RPMI8226 (cell line): ENCODE measurements around the gene MLXIP.
"Not testable (repeated sequence)": the region's sequence is repeated elsewhere in the genome, so short reads cannot be mapped to it uniquely, and the experiment has no call there.

Experiments
- DNase-seq: peaks from one replicate; pipeline ENCODE4 v3.0.0-alpha.2; 2015

The MLXIP gene

DNA sequence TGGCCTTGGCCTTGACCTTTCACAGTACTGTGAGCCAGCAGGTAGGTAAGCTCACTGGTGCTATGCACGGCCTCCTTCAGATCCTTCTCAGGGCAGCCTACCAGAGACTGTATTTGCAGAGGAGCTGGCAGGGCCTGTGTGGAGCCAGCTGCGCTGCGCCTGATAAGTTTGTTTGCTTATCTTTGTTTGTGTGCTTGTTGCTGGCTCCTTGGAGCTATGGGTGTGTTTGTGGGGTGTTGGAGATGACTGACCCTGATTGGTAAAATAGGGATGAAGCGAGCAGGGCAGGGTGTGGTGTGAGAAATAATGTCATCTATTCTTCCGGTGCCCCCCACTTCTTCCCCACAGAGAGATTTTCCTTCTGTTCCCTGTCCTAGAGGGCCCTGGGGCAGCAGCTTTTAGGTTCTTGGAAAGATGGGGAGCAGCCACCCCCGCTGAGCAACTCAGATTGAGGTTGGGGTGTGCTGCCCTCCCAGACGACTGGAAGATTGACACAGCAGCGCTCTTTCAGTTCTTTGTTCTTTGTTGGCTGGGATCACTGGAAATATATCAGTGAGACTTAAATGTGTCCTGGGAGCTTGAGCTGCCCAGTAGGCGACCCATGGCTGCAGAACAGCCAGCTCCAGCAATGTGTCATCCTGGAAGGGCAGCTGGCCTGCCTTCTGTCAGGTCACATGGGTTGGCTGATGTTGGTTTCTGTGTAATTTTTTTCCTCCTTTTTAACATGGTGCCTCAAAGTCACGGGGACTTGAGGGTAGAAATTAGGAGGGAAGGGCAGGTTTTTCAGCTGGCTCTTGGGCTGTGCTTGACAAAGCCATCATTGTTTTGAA is 19.6 kb downstream of the MLXIP start:
- DNase-seq = no peak

DNA sequence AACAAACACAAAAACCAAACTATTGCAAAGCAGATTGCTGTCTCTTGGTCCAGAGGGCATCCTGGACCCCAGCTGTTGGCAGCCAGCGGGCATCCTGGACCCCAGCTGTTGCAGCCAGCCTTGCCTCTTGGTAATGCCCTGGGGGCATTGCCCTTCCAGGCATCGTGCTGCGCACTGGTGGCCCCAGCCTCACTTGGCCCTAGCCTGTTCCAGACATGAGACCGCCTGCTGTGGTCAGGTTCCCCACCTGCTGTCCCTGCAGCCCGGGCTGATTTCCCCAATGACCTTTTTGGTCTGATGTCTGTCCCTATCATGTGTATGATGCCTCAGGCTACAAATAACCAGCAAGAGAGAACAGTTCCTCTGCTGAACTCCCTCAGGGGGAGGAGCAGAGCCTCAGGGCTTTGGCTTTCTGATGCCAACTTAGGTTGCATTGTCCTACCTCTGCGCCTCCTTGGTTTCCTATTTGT is 20.8 kb downstream of the MLXIP start:
- no peak for DNase-seq

DNA sequence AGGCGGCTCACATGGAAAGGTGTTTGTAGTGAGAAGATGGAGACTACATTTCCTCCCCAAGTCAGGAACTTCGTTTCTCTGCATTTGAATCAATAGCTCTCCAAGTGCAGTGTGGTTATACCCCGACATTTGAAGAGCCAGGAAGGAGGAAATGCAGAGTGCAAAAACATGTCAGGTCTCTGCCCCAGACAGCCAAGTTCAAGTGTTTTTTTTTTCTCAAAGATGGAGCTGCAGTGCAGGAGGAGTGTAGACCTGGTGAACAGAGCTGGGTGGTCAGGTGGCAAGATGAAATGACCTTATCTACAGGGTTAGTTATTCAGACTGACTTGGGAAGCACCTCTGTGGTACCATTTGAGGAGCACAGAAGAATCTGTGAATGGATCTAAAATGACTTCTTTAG is 21.3 kb downstream of the MLXIP start:
- DNase-seq = no peak

DNA sequence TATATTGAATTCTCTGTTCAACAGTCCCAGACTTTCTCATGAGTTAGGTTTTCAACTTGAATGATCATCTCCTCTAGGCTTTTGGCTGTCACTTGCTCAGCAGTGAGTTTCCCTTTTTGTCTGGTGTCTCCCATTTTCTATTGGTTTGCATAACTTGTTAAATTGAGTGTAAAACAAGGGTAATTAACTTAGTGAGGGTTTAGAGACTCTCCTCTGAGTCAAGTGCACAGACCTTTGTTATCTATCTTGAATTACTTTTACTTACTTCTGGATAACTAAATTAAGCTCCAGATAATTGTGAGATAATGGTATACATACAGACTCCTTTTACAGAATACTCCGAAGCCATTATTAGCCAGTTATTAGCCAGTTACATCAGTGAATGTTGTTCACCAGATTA is 22.0 kb downstream of the MLXIP start:
- no peak for DNase-seq

DNA sequence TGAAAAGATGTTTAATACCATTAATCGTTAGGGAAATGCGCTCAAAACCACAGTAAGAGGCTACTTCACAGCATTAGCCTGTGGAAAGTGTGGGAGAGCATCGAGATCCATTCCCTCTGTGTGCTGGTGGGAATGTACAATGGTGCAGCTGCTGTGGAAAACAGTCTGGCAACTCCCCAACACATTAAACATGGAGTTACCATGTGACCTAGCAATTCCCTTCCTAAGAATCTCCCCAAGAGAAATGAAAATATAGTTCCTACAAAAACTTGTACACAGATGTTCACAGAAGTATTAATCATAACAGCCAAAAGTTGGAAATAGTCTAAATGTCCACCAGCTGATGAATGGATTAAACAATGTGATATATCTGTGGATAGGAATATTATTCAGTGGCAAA is 23.8 kb downstream of the MLXIP start:
- DNase-seq = no peak

DNA sequence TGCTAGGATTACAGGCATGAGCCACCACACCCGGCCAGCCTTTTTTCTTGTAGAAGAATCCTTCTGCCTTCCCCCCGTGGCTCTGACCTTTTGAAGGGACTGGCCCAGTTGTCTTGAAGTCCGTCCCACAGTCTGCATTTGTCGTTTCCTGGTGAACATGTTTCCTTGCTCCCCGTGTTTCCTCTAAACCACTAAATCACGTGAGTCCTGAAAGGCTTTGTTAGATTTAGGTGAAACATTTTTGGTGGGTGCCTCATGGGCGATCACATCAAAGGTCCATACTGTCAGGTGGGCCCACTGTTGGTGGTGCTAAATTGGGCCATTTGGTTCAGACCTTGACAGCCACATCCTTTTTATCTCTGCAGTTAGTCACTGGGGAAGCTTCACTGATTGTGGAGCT is 26.3 kb downstream of the MLXIP start:
- DNase-seq = no peak

DNA sequence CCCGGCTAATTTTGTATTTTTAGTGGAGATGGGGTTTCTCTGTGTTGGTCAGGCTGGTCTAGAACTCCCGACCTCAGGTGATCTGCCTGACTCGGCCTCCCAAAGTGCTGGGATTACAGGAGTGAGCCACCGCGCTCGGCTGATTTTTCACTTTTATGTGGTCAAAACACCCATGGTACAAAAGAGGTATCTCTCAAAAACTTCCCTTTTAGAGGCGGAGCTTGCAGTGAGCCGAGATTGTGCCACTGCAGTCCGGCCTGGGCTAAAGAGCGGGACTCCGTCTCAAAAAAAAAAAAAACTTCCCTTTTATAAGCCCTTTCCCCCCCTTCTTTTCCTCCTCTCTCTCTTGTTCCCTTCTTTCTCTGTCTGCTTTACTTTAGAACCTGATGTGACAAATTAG is 26.9 kb downstream of the MLXIP start:
- not testable (repeated sequence) for DNase-seq

DNA sequence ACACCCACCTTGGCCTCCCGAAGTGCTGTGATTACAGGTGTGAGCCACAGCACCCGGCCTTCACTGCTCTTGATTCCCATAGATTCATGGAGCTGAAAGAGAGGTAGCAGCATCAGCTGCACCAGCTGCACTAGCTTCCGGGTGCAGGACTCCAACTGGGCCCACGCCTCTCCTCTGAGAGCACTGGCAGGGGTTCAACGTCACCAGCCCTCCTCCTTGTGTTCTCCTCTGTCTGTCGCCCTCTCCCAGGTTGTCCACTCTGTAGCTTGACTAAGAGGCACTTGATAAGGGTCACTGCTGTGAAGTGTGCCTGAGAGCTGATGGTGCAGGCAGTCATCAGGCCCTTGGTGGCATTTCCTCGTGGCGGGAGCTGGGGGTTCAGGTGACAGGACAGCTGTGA is 28.3 kb downstream of the MLXIP start:
- DNase-seq = no peak

DNA sequence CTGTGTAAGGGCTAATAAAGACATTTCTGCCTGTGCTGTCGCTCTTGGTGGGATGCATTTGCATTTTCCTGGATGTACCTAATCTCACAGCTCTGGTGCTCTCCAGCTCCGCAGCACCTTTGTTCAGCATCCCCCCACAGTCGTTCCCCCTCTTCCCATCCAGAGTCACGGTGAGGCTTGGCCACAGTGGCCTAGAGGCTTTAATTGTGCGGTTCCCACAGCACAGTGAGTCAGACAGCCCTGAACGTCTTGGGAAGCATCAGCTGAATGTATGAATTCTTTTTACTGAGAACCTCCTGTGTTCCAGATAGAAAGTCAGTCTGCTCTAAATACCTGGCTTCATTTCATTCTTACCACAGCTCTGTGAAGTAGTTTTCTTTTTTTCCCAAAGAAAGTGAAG is 28.7 kb downstream of the MLXIP start:
- no peak for DNase-seq

DNA sequence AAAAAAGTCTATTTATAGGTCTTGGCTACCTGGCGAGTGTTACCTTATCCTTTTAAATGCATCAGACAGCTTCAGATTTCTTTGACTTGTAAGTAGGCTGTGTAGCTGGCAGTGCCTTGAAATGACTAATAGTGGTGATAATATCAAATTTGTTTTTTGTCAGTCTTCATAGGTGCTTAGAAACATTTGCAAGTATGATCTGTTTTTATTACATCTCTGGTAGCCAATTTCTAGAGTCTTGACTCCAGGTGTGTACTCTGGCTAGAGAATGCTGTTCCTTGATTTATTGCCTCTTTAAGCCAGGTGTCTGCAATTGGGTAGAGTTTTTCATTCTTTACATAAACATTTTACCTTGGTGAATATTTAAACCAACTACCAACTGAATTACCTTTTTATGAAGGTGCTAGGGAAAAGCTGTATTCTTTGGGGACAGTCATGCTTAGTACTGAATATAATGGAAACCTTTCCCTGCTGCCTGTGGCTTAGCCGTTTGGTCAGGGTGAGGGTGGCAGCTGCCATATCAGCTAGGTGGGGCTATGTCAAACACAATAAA is 32.6 kb downstream of the MLXIP start:
- no peak for DNase-seq

DNA sequence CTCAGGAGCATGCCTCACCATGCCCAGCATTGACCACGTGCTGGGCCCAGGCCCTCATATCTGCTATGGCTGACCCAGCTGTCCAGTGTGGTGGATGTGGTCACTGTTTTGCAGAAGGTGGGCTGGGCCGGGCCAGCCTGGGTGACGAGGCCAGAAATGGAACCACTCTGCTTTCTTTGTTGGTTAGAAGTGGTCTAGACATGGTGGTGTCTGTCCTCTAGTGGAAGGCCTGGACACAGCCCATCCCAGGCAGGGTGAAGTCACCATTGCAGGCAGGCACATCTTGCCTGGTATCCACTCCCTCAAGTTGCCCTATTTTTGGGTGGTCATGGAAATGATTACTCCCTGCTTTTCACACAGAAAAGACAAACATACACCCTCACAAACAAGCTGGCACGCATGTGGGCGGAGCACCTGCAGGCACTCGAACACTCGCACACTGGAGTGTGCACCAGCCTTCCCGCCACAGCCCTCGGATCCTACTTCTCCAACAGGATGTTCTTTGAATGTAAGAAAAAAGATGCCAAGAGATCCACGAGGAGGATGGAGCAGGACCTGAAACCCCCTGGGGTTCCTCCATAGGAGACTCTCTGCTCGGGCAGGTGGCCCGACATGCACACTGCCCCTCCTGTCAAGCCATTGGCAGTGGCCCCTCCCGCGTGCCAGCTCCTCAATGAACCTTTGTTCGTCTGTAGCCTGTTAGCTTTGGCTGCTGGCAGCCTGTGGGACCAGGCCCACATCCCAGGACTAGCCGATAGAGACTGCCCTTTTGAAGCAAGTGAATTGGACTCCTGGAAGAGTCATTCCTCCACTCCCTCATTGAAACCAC is 38.4 kb downstream of the MLXIP start:
- DNase-seq = no peak

DNA sequence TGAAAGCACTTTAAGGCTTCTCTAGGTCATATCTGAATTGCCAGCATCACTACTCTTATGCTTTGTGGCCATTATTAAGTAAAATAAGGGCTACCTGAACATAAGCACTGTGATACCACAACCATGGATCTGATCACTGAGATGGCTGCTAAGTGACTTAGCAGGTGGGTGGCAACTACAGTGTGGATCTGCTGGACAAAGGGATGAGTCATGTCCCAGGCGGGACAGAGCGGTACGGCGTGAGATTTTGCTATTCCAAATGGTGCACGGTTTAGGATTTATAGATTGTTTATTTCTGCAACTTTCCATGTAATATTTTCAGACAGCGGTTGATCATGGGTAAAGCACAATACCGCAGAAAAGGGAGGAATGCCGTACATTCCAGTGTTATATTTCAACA is 39.4 kb downstream of the MLXIP start:
- no peak for DNase-seq

DNA sequence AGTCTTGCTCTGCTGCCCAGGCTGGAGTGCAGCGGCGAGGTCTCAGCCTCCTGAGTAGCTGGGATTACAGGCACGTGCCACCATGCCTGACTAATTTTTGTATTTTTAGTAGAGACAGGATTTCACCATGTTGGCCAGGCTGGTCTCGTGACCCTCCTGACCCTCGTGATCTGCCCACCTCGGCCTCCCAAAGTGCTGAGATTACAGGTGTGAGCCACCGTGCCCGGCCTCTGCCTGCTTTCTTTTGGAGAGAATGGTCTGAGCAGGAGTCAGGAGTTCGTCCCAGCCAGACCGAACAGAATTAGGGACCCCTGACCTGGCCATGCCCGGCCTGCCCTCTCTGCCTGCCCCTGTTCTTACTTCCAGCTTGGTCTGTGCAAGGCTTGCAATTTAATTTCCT is 42.8 kb downstream of the MLXIP start:
- not testable (repeated sequence) for DNase-seq

DNA sequence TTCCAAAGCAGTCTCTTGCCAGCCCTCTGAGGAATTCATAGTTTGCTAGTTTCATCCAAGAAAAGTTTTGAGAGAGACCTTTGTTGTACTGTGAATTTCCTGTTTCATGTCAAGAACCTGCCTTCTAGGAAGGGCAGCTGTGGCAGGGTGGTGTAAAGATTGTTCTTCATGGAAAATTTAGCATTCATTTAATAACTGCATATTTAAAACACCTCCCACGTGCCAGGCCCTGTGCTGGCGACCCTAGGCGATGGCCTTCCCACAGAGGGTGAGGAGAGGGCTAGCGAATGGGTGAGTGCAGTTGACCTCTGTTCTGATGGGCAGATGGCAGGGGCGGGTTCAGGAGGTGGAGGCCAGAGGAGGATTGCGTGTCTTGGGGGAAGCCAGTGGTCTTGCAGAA is 43.2 kb downstream of the MLXIP start:
- no peak for DNase-seq

DNA sequence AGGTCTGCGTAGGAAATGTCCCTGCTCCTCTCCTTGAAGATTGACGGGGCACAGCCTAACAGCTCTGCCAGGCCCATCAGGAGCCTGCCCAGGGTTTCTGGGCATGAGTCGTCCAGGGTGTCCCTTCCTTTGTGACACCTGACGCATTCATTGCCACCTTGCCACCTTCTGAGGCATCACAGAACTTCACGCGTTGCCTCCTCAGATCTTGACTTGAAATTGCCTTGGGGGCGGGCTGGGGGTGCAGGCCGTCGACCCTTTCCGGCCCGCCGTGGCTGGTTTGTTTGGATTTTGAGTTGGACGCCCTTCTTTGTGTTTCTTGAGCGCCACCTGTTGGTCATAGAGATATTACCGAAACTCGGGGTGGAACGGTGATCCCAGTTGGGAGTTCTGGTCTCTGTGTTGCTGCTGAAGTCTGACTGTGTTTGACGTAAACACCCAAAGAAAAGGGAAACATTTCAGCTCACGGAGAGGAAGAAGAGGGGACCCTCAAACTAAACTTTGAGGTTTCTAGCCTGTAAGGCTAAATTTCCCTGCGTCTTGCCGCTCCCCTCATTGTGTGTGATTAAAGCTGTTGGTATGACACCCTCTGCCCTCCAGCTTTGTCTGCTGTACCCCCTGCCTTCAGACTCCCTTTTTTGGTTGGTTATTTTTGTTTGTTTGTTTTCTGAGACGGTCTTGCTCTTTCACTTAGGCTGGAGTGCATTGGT is 44.6 kb downstream of the MLXIP start:
- DNase-seq = peak; percentile 70

DNA sequence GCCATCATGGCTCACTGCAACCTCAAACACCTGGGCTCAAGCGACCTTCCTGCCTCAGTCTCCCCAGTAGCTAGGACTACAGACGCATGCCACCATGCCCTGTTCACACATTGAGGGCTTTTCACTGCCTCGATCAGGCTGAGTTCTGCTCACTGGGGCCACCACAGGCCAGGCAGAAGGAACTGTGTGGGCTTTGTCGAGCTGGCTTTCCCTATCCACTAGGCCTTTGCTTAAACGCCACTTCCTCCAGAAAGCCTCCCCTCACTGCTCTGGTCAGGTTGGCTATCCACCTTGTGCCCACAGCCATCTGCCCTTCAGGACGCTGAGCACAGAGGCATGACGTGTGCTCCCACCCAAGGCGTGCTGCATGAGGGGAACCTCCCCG is 45.2 kb downstream of the MLXIP start:
- no peak for DNase-seq

DNA sequence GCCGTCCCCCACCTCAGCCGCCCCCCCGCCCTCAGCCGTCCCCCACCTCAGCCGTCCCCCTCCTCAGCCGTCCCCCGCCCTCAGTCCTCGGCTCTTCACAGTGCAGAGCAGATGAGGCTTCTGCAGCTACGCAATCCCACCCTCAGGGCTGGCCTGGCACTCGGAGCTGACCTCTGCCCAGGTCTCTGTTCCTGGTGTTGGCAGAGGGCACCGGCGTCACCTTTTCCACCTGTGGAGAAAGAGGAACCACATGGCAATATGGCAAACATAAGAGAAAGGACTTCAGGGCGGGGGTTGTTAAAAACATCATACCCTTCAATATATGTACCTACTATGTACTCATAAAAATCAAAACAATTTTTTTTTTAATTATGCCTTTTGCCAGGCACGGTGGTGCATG is 45.8 kb downstream of the MLXIP start:
- no peak for DNase-seq

DNA sequence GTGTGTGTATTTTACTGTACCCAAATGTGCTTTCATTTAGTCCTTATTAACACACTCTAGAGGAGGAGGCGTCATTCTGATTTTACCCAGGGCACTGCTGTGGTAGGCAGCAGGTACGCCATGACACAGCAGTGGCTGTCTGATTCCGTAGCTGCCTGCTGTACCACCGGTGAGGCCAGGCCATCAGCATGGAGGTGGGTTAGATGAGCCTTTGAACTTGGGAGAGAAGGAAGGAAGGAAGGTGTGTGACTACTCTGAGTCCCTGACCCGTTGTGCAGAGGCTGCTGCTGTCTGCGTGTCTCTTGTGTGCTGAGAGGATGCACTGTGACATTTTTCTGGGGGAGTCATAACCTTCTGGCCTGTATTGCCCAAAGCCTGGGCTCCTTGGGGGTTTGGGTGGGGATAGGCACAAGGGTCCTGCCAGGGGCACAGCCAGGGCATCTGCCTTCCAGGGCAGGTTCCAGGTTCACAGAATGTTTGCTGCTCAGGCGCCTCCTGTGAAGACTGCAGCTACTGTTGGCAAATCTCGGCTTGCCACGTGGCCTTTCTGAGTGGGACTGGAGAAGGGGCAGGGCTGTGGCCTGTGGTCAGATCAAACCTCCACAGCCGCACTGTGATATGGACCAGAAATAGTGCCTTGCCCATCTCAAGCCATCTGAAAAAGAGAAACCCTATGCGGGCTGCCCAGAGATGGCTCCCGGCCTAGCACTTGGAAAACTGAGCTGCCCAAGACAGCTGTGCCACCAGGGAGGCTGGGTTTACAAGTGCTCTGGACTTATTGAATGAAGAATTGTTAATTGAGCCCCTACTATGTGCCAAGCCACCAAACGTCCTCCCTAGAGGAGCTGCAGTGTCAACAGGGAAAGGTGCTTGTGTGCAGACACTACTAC is 47.1 kb downstream of the MLXIP start:
- no peak for DNase-seq

DNA sequence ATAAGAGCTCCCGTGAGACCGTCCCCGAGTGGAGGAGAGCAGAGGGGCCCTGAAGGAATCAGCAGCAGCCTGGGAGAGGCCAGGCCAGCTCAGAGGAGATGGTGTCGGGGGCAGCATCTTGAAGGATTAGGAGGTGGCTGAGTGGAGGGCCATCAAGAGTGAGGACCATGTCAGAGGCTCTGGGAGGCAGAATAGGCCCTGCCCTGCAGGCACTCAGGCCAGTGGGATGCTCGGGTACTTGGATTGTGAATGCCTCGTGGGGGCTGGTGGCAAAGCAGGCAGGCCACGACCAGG is 47.7 kb downstream of the MLXIP start:
- DNase-seq = no peak

DNA sequence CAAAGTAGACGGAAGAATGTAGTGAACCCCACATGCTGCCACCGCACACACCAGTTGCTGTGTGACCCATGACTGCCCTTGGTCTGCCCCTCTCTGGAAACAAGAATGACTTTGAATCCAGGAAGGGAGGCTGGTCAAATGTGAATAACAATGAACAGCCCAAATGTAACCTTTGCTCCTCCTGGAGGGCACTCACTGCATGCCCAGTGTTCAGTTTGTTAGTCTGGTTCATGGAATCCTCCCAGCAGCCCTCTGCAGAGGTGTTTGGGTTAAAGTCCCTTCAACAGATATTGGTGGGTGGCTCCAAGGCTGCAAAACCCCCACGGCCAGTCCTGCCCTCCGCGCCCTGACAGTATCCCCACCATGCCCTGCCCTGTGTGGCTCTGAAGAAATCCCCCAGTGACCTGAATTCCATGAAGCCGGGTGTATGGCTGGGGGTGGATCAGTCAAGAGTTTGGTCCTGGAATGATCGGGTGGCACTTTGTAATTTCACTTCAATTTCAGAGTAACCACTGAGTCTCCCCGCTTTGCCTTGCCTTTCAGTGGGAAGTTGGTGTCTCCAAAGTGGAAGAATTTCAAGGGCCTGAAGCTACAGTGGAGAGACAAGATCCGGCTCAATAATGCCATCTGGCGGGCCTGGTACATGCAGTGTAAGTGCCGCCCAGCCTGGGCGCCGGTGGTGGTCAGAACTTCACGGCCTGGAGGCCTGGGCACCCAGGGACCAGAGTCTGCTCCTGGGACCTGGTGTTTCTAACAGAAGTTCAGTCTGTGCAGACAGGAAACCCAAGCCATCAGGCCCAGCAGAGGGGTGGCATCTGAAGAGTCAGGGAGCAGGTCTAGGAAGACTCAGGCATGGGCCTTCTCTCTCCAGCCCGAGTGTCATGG is 48.4 kb downstream of the MLXIP start:
- no peak for DNase-seq

DNA sequence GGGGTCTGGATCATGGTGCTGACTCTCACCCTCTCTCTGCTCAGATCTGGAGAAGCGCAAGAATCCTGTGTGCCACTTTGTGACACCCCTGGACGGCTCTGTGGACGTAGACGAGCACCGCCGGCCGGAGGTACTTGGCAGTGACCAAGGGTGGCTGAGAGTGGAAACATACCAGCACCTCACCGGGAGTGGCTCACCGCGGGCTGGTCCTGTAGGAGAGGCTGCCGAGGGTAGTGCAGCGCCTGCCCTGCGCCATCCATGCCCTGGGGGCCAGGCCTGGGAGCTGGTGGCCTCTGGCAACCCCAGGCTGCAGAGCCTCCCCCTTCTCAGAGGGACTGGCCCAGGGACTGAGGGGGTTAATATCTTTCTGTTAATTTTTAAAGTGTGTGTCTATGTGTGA is 49.3 kb downstream of the MLXIP start:
- DNase-seq = no peak
